ENCODE results near the gene ASTN2. TPM values are rescaled to one million over a fixed set of nuclear protein-coding genes. Genes with fewer than 3 reads are reported as not detected.

Gene ASTN2
- total RNA-seq, 1 donor from 2014 or later = 15.9 TPM

GRCh38 chr9:116913536-116913935, 501.3 kb downstream of the ASTN2 start:
- Mint-ChIP-seq H3K27me3 (peaks cover 67% of the 10 kb centered on the region), H3K36me3 (no peaks in the 10 kb centered on the region), H3K27ac (no peak overlapping the region), H3K4me1 (ENCODE audit: unreplicated experiment) (no peaks in the 10 kb centered on the region), H3K9me3 (no peaks in the 10 kb centered on the region), H3K4me3 (no peak overlapping the region)
- no peak for TF ChIP-seq CTCF (conservative IDR thresholded peaks at IDR 0.05)
- no peak for DNase-seq (ENCODE audit: extremely low spot score, unreplicated experiment)

GRCh38 chr9:116910201-116910600, 504.7 kb downstream of the ASTN2 start:
- Mint-ChIP-seq H3K4me1 (ENCODE audit: unreplicated experiment) (peaks cover 3% of the 10 kb centered on the region), H3K27ac (no peak overlapping the region), H3K27me3 (peaks cover 78% of the 10 kb centered on the region), H3K9me3 (no peaks in the 10 kb centered on the region), H3K4me3 (no peak overlapping the region), H3K36me3 (no peaks in the 10 kb centered on the region)
- no peak for TF ChIP-seq CTCF (conservative IDR thresholded peaks at IDR 0.05)
- DNase-seq (ENCODE audit: extremely low spot score, unreplicated experiment) = no peak

GRCh38 chr9:116907989-116908388, 506.9 kb downstream of the ASTN2 start:
- Mint-ChIP-seq H3K4me1 (ENCODE audit: unreplicated experiment) (peaks cover 4% of the 10 kb centered on the region), H3K27ac (no peak overlapping the region), H3K27me3 (peaks cover 67% of the 10 kb centered on the region), H3K4me3 (no peak overlapping the region), H3K36me3 (no peaks in the 10 kb centered on the region), H3K9me3 (no peaks in the 10 kb centered on the region)
- TF ChIP-seq CTCF (conservative IDR thresholded peaks at IDR 0.05) = no peak
- no peak for DNase-seq (ENCODE audit: extremely low spot score, unreplicated experiment)

GRCh38 chr9:116905171-116905588, 509.7 kb downstream of the ASTN2 start:
- Mint-ChIP-seq H3K4me1 (ENCODE audit: unreplicated experiment) (peaks cover 4% of the 10 kb centered on the region), H3K27me3 (peaks cover 49% of the 10 kb centered on the region), H3K9me3 (peaks cover 2% of the 10 kb centered on the region), H3K4me3 (no peak overlapping the region), H3K27ac (no peak overlapping the region), H3K36me3 (no peaks in the 10 kb centered on the region)
- no peak for TF ChIP-seq CTCF (conservative IDR thresholded peaks at IDR 0.05)
- DNase-seq (ENCODE audit: extremely low spot score, unreplicated experiment) = no peak

- H3K27ac Mint-ChIP-seq = no peak overlapping the region
- peaks cover 7% of the 10 kb centered on the region for H3K9me3 Mint-ChIP-seq
- peaks cover 41% of the 10 kb centered on the region for H3K27me3 Mint-ChIP-seq
- no peaks in the 10 kb centered on the region for H3K36me3 Mint-ChIP-seq
- H3K4me3 Mint-ChIP-seq = no peak overlapping the region
- no peak for DNase-seq (ENCODE audit: extremely low spot score, unreplicated experiment)
- peaks cover 4% of the 10 kb centered on the region for H3K4me1 Mint-ChIP-seq (ENCODE audit: unreplicated experiment)
- TF ChIP-seq CTCF (conservative IDR thresholded peaks at IDR 0.05) = no peak
These were observed 510.7 kb downstream of the ASTN2 start for GRCh38 chr9:116904165-116904564.

GRCh38 chr9:116901260-116901659, 513.6 kb downstream of the ASTN2 start:
- H3K4me3 Mint-ChIP-seq = no peak overlapping the region
- peaks cover 24% of the 10 kb centered on the region for H3K27me3 Mint-ChIP-seq
- H3K4me1 Mint-ChIP-seq (ENCODE audit: unreplicated experiment) = peaks cover 4% of the 10 kb centered on the region
- DNase-seq (ENCODE audit: extremely low spot score, unreplicated experiment) = no peak
- no peak overlapping the region for H3K27ac Mint-ChIP-seq
- no peaks in the 10 kb centered on the region for H3K36me3 Mint-ChIP-seq
- H3K9me3 Mint-ChIP-seq = peaks cover 7% of the 10 kb centered on the region
- TF ChIP-seq CTCF (conservative IDR thresholded peaks at IDR 0.05) = no peak
